ENCODE measurements around the gene KLHL3.

The KLHL3 gene

GRCh38 chr5:137672881-137673280, 63.0 kb downstream of the KLHL3 start:
- Histone ChIP-seq H3K4me3 (ENCODE audit: low read length) (no peak overlapping the region), H3K36me3 (ENCODE audit: control insufficient read depth, low read length) (no peaks in the 10 kb centered on the region), H3K79me2 (ENCODE audit: control insufficient read depth, low read length) (no peaks in the 10 kb centered on the region), H3F3A (ENCODE audit: control insufficient read depth, insufficient read depth) (no peaks in the 10 kb centered on the region), H3K27ac (ENCODE audit: low read depth, low read length) (no peak overlapping the region), H3K4me2 (ENCODE audit: low read length) (no peak overlapping the region), H3K9me2 (replicated peaks; ENCODE audit: control insufficient read depth, low read length) (no peaks in the 10 kb centered on the region), H3K4me1 (ENCODE audit: control insufficient read depth, low read length) (no peaks in the 10 kb centered on the region), H3K27me3 (ENCODE audit: control insufficient read depth, low read length) (no peaks in the 10 kb centered on the region), H3K9me3 (ENCODE audit: control insufficient read depth, insufficient read depth, low read length) (no peaks in the 10 kb centered on the region), H4K20me1 (ENCODE audit: control insufficient read depth, insufficient read depth, low read depth, low read length) (no peaks in the 10 kb centered on the region)
- TF ChIP-seq EZH2phosphoT487 (IDR thresholded peaks at IDR 0.05; ENCODE audit: borderline replicate concordance, low read length) (no peak), CTCF (IDR thresholded peaks at IDR 0.05; ENCODE audit: low read depth, low read length, poor library complexity, severe bottlenecking) (no peak)

- Histone ChIP-seq H3K4me2 (ENCODE audit: low read length) (no peak overlapping the region), H3K27me3 (ENCODE audit: control insufficient read depth, low read length) (no peaks in the 10 kb centered on the region), H3K79me2 (ENCODE audit: control insufficient read depth, low read length) (no peaks in the 10 kb centered on the region), H3F3A (ENCODE audit: control insufficient read depth, insufficient read depth) (no peaks in the 10 kb centered on the region), H3K4me3 (ENCODE audit: low read length) (no peak overlapping the region), H3K9me3 (ENCODE audit: control insufficient read depth, insufficient read depth, low read length) (no peaks in the 10 kb centered on the region), H3K9me2 (replicated peaks; ENCODE audit: control insufficient read depth, low read length) (no peaks in the 10 kb centered on the region), H3K36me3 (ENCODE audit: control insufficient read depth, low read length) (no peaks in the 10 kb centered on the region), H4K20me1 (ENCODE audit: control insufficient read depth, insufficient read depth, low read depth, low read length) (no peaks in the 10 kb centered on the region), H3K4me1 (ENCODE audit: control insufficient read depth, low read length) (no peaks in the 10 kb centered on the region), H3K27ac (ENCODE audit: low read depth, low read length) (no peak overlapping the region)
- TF ChIP-seq EZH2phosphoT487 (IDR thresholded peaks at IDR 0.05; ENCODE audit: borderline replicate concordance, low read length), result no peak
- no peak for TF ChIP-seq CTCF (IDR thresholded peaks at IDR 0.05; ENCODE audit: low read depth, low read length, poor library complexity, severe bottlenecking)
Observed at GRCh38 chr5:137672001-137672400, 63.9 kb downstream of the KLHL3 start.

GRCh38 chr5:137669811-137670210, 66.1 kb downstream of the KLHL3 start:
- H3K36me3 ChIP-seq (ENCODE audit: control insufficient read depth, low read length), result no peaks in the 10 kb centered on the region
- no peak overlapping the region for H3K4me2 ChIP-seq (ENCODE audit: low read length)
- H3K9me2 ChIP-seq (replicated peaks; ENCODE audit: control insufficient read depth, low read length), result no peaks in the 10 kb centered on the region
- H3K79me2 ChIP-seq (ENCODE audit: control insufficient read depth, low read length), result no peaks in the 10 kb centered on the region
- H3K27ac ChIP-seq (ENCODE audit: low read depth, low read length), result no peak overlapping the region
- H3F3A ChIP-seq (ENCODE audit: control insufficient read depth, insufficient read depth), result no peaks in the 10 kb centered on the region
- TF ChIP-seq EZH2phosphoT487 (IDR thresholded peaks at IDR 0.05; ENCODE audit: borderline replicate concordance, low read length) (no peak), CTCF (IDR thresholded peaks at IDR 0.05; ENCODE audit: low read depth, low read length, poor library complexity, severe bottlenecking) (no peak)
- no peaks in the 10 kb centered on the region for H3K9me3 ChIP-seq (ENCODE audit: control insufficient read depth, insufficient read depth, low read length)
- H4K20me1 ChIP-seq (ENCODE audit: control insufficient read depth, insufficient read depth, low read depth, low read length), result no peaks in the 10 kb centered on the region
- no peak overlapping the region for H3K4me3 ChIP-seq (ENCODE audit: low read length)
- H3K27me3 ChIP-seq (ENCODE audit: control insufficient read depth, low read length), result no peaks in the 10 kb centered on the region
- H3K4me1 ChIP-seq (ENCODE audit: control insufficient read depth, low read length), result no peaks in the 10 kb centered on the region

- H3K36me3 ChIP-seq (ENCODE audit: control insufficient read depth, low read length), result no peaks in the 10 kb centered on the region
- H3K27me3 ChIP-seq (ENCODE audit: control insufficient read depth, low read length), result no peaks in the 10 kb centered on the region
- H3K27ac ChIP-seq (ENCODE audit: low read depth, low read length), result no peak overlapping the region
- H3F3A ChIP-seq (ENCODE audit: control insufficient read depth, insufficient read depth), result no peaks in the 10 kb centered on the region
- H3K79me2 ChIP-seq (ENCODE audit: control insufficient read depth, low read length), result no peaks in the 10 kb centered on the region
- no peak overlapping the region for H3K4me3 ChIP-seq (ENCODE audit: low read length)
- H3K4me1 ChIP-seq (ENCODE audit: control insufficient read depth, low read length), result no peaks in the 10 kb centered on the region
- TF ChIP-seq EZH2phosphoT487 (IDR thresholded peaks at IDR 0.05; ENCODE audit: borderline replicate concordance, low read length), result no peak
- TF ChIP-seq CTCF (IDR thresholded peaks at IDR 0.05; ENCODE audit: low read depth, low read length, poor library complexity, severe bottlenecking), result no peak
- no peaks in the 10 kb centered on the region for H3K9me3 ChIP-seq (ENCODE audit: control insufficient read depth, insufficient read depth, low read length)
- no peak overlapping the region for H3K4me2 ChIP-seq (ENCODE audit: low read length)
- H4K20me1 ChIP-seq (ENCODE audit: control insufficient read depth, insufficient read depth, low read depth, low read length), result no peaks in the 10 kb centered on the region
- H3K9me2 ChIP-seq (replicated peaks; ENCODE audit: control insufficient read depth, low read length), result no peaks in the 10 kb centered on the region
Observed at GRCh38 chr5:137668637-137669036, 67.3 kb downstream of the KLHL3 start.
